Brain microvascular endothelial cell (primary cell): ENCODE results near the gene NDUFA12.

Experiments used
- DNase-seq: peaks from one replicate; pipeline ENCODE4 v3.0.0-alpha.2; 2020
- H3K27ac ChIP-seq: fragments of 250-450 bp; sonication (Bioruptor Pico); 2 replicates; pipeline ENCODE4 v1.5.1; 2020; ENCODE audit warnings: mild to moderate bottlenecking, moderate library complexity
- H3K27me3 ChIP-seq: fragments of 250-450 bp; sonication (Bioruptor Pico); replicated peaks from 2 replicates; pipeline ENCODE4 v1.5.1; 2020; ENCODE audit warnings: mild to moderate bottlenecking
- H3K36me3 ChIP-seq: fragments of 250-450 bp; sonication (Bioruptor Pico); replicated peaks from 2 replicates; pipeline ENCODE4 v1.5.1; 2020; ENCODE audit warnings: mild to moderate bottlenecking
- H3K4me3 ChIP-seq: 2 replicates; pipeline ENCODE4 v1.5.1; 2011; ENCODE audit warnings: low read depth, mild to moderate bottlenecking, control low read depth, low read length, moderate library complexity
- CTCF ChIP-seq: IDR thresholded peaks from 2 replicates; pipeline ENCODE4 v1.5.1; 2011; ENCODE audit warnings: low read depth, mild to moderate bottlenecking, moderate library complexity, low read length, control low read depth, inconsistent platforms; ENCODE audit errors: missing control alignments
- in situ Hi-C: cut with HindIII; loops from 2 replicates; pipeline ENCODE4 v1.10.0; 2017; ENCODE audit warnings: low sequenced_read_pairs, low pct_ligation_motif_present

NDUFA12 gene

GRCh38 chr12:94979941-94980340 is 23.6 kb downstream of the NDUFA12 start:
- H3K4me3 ChIP-seq = no peak overlapping the region
- no peaks in the 10 kb centered on the region for H3K27me3 ChIP-seq
- H3K36me3 ChIP-seq = no peaks in the 10 kb centered on the region
- no peak for TF ChIP-seq CTCF
- H3K27ac ChIP-seq = no peak overlapping the region
- DNase-seq = no peak
- in situ Hi-C loops = no loop called here

GRCh38 chr12:94977766-94978468 is 25.6 kb downstream of the NDUFA12 start:
- no peak for TF ChIP-seq CTCF

GRCh38 chr12:94973221-94973620 is 30.3 kb downstream of the NDUFA12 start:
- no peaks in the 10 kb centered on the region for H3K27me3 ChIP-seq
- peaks cover 6% of the 10 kb centered on the region for H3K36me3 ChIP-seq
- no peak overlapping the region for H3K4me3 ChIP-seq
- no peak for DNase-seq
- in situ Hi-C loops = no loop called here
- no peak overlapping the region for H3K27ac ChIP-seq
- no peak for TF ChIP-seq CTCF

More at GRCh38 chr12:94977766-94978468, 25.6 kb downstream of the NDUFA12 start:
- DNase-seq = no peak
- Histone ChIP-seq H3K27ac (no peak overlapping the region), H3K4me3 (no peak overlapping the region), H3K27me3 (no peaks in the 10 kb centered on the region), H3K36me3 (no peaks in the 10 kb centered on the region)
- in situ Hi-C loops = no loop called here

GRCh38 chr12:94972795-94973194 is 30.7 kb downstream of the NDUFA12 start:
- no peak overlapping the region for H3K27ac ChIP-seq
- no peak for TF ChIP-seq CTCF

GRCh38 chr12:94971923-94972322 is 31.6 kb downstream of the NDUFA12 start:
- Histone ChIP-seq H3K27ac (no peak overlapping the region), H3K27me3 (no peaks in the 10 kb centered on the region), H3K4me3 (no peak overlapping the region), H3K36me3 (peaks cover 6% of the 10 kb centered on the region)
- TF ChIP-seq CTCF = no peak
- no peak for DNase-seq
- in situ Hi-C loops = no loop called here

More at GRCh38 chr12:94972795-94973194, 30.7 kb downstream of the NDUFA12 start:
- Histone ChIP-seq H3K36me3 (peaks cover 6% of the 10 kb centered on the region), H3K27me3 (no peaks in the 10 kb centered on the region), H3K4me3 (no peak overlapping the region)
- no peak for DNase-seq
- in situ Hi-C loops = no loop called here

GRCh38 chr12:94970560-94970959 is 32.9 kb downstream of the NDUFA12 start:
- TF ChIP-seq CTCF = no peak
- no peak for DNase-seq
- in situ Hi-C loops = no loop called here
- Histone ChIP-seq H3K27ac (no peak overlapping the region), H3K4me3 (no peak overlapping the region), H3K27me3 (no peaks in the 10 kb centered on the region), H3K36me3 (peaks cover 6% of the 10 kb centered on the region)
